Astrocyte of the cerebellum (primary cell): ENCODE data around the gene MBP.

Source experiments
- DNase-seq: peaks from one replicate; pipeline ENCODE4 v3.0.0-alpha.2; 2011; ENCODE audit warnings: low read depth
- H3K4me3 ChIP-seq: 2 replicates; pipeline ENCODE4 v1.5.1; 2011; ENCODE audit warnings: mild to moderate bottlenecking, low read depth, low read length, moderate library complexity
- in situ Hi-C: cut with HindIII; loops from 2 replicates; pipeline ENCODE4 v1.10.0; 2017; ENCODE audit warnings: low sequenced_read_pairs
- TF ChIP-seq, protein P1 (sequence below): IDR thresholded peaks from 2 replicates; pipeline ENCODE4 v1.5.1; 2012; ENCODE audit warnings: low read length, low read depth, moderate library complexity, mild to moderate bottlenecking; ENCODE audit errors: missing control alignments

MBP gene

DNA sequence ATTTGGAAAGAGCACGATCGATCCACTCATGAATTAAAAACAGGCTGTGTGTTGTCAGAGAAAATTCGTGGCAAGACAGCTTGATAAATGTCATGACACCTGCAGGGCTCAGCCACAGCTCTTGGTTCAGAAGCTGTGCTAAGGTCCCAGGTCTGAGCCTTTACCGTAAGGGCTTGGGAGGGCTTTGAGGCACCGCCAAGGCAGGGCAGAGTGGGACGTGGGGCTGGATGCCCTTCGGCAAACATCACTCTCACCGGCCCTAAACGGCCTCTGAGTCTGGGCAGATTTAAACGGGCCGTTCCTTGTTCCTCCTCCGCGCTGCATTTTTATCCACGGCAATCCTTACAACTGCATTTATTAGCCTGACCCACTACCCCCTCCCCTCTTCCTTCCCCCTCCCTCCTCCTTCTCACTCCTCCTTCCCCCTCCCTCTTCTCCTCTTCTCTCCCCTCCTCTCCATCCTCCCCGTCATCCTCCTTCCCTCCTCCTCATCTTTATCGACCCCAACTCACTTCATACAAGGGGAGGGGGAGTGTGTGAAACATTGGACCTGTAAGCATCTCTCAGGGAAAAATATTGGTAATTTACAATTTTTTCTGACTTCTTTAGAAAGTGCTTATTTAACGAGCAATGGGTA lies 33.9 kb downstream of the MBP start:
- DNase-seq: no peak
- TF ChIP-seq, protein P1, sequence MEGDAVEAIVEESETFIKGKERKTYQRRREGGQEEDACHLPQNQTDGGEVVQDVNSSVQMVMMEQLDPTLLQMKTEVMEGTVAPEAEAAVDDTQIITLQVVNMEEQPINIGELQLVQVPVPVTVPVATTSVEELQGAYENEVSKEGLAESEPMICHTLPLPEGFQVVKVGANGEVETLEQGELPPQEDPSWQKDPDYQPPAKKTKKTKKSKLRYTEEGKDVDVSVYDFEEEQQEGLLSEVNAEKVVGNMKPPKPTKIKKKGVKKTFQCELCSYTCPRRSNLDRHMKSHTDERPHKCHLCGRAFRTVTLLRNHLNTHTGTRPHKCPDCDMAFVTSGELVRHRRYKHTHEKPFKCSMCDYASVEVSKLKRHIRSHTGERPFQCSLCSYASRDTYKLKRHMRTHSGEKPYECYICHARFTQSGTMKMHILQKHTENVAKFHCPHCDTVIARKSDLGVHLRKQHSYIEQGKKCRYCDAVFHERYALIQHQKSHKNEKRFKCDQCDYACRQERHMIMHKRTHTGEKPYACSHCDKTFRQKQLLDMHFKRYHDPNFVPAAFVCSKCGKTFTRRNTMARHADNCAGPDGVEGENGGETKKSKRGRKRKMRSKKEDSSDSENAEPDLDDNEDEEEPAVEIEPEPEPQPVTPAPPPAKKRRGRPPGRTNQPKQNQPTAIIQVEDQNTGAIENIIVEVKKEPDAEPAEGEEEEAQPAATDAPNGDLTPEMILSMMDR: no peak
- in situ Hi-C loops: no loop called here
- H3K4me3 ChIP-seq: no peak overlapping the region

DNA sequence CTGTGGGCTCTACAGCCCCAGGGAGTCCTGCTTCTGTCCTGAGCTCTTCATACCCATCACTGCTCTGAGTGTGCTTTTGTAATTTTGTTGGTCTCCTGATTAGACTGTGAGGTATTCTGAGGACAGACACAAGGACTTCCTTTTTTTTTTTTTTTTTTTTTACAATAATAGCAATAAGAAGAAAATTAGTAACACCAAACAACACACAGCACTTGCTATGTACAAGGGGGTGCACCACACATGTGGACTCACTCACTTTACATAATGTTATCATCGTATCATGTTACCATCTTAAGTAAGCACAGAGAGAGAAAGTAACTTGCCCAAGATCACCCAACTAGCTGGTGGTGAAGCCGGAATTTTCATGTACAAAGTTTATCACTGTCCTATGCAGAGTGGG lies 34.6 kb downstream of the MBP start:
- no peak overlapping the region for H3K4me3 ChIP-seq
- TF ChIP-seq, protein P1: no peak
- DNase-seq: no peak
- in situ Hi-C loops: no loop called here

DNA sequence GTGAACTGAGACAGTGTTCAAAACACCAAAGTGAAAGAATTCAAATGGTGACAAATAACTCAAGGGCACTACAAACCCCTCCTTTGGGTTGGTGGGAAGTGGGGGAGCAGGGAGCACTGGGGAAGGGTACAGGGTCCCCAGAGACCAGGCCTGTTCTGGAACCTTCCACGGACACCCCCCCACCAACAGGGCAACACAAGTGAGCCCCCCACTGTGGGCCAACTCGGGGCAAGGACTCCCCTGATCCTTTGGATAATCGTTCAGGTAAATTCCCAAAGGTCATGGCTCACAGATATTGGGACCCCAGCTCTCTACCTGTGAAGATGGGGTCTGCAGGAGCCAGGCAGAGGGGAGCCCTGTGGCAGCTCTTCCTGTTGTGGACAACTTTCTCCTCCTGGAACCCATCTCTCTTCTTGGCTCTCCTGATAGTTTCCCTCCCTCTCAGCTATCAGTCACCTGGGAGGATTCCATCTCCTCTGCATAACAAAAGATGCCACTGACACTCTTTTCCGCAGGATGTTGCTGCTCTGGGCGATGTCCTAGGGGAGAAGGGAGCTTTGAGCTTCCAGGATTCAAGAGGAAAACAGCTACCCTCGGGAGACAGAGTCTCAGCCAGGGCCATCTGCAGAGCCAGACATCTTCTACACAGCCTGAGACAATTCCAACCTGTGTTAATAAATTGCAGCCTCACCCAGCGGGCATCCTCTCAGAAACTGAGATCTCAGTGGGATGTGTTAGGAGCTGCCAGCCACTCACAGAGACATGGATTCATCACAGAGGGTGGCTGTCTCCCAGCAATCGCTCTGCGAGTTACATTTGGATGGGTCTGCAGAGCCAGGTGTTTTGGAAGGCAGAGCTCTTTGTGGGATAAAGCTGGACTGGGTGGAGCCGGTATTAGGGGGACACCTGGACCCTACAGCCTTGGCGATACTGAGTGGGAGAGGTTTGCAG lies 35.4 kb downstream of the MBP start:
- TF ChIP-seq, protein P1: no peak
- no peak for DNase-seq
- no peak overlapping the region for H3K4me3 ChIP-seq
- in situ Hi-C loops: no loop called here

DNA sequence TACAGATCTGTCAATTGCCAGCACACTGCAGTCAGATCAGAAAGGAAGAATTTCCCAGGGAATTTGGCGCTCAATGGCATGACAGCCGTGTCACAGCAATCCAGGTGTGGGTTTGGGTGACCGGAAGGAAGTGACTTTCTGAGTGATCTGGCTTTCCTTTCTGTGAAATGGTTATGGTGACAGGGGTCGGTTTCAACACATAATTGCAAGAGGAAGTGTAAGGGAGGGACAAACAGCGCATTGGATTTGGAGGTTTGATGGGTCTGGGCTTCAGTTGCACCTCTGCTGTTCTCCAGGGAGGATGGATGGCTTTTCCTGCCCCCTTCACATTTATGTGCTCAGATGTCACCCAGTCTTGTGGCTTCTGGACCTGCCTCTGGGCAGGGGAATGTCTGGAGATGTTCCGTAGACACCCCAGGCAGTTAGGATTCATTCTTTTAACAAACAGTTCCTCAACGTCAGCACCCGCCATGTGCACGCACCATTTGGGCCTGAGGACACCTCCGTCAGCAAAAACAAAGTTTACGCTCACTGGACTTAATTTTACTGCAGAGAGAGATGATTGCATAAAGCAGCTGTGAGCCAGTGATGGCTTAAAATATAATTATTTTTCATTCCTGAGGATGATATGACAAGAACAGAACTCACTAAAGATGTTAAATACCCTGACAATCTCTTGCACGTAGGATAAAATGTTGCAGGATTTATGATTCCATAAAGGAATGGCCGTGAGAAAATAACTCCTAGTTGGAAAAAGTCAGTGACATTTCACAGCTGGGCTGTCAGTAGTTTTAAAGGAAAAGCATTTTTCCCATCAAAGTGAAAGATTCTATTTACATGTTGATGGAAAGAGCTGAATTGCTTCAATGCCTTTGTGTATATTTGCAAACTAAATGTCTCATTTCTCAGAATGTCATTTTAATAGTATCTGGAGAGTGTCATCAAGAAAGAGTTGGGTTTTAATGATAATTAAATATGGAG lies 36.9 kb downstream of the MBP start:
- H3K4me3 ChIP-seq: no peak overlapping the region
- in situ Hi-C loops: no loop called here
- DNase-seq: no peak
- TF ChIP-seq, protein P1: no peak

DNA sequence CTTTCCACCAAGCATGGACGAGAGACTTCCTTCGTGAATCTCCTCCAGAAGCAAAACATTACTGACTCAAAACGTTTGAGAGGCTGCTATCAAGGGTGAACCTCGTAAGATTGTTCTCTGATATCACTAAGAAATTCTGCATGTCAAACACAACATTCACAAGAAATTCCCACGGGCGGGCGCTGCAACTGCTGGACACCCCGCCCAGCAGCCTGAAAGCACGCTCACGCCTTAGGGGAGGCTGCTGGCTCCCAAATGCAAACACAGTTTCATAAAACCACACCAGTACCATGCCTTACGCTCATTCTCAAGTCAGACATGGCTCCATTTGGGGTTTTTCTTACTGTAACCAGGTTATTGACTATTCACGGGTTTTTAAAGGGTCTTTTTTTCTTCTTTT lies 39.0 kb downstream of the MBP start:
- TF ChIP-seq, protein P1: no peak
- H3K4me3 ChIP-seq: no peak overlapping the region
- DNase-seq: no peak
- in situ Hi-C loops: no loop called here

DNA sequence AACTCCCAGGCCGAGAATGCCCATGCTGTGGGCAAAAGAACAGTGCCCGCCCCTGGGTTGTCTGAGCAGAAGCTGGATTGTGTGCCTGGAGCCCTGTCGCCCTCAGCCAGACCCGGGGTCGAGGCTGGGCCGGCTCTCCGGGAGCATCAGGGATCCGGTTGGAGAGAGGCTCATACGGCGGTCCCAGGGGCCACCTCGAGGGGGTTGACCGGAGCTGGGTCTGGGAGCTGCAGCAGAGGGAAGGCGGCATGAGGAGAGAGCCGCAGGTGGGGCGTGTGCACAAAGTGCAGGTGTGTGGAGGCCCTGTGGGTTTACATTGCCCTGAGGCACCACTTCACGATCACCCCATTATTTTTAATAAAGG lies 39.5 kb downstream of the MBP start:
- no peak overlapping the region for H3K4me3 ChIP-seq
- in situ Hi-C loops: no loop called here
- no peak for DNase-seq
- TF ChIP-seq, protein P1: no peak
